Transverse colon (tissue), 4 donors: ENCODE results near the gene DGLUCY. TPM values are rescaled to one million over a fixed set of nuclear protein-coding genes. Genes with fewer than 3 reads are reported as not detected.

Experiments
- DNase-seq: peaks from one replicate; pipeline ENCODE4 v3.0.0-alpha.2; 2019
- H3K27ac ChIP-seq, 4 donors: fragments of 200-600 bp; sonication (generic); 2 replicates each; pipeline ENCODE4 v1.5.1; 2016 to 2018; ENCODE audit warnings: inconsistent platforms in 4 of 4
- H3K27me3 ChIP-seq: fragments of 200-600 bp; sonication (generic); 2 replicates; pipeline ENCODE4 v1.5.1; 2017; ENCODE audit warnings: inconsistent platforms
- H3K36me3 ChIP-seq, 4 donors: fragments of 200-600 bp; sonication (generic); 2 replicates each; pipeline ENCODE4 v1.5.1; 2017 to 2019; ENCODE audit warnings: inconsistent platforms in 4 of 4
- H3K4me1 ChIP-seq, 4 donors: fragments of 200-600 bp; sonication (generic); 2 replicates each; pipeline ENCODE4 v1.5.1; 2017 to 2020; ENCODE audit warnings: inconsistent platforms in 4 of 4
- H3K4me3 ChIP-seq, 4 donors: fragments of 200-600 bp; sonication (generic); 1 replicate in 1 of 4; 2 replicates in 3 of 4; pipeline versions ENCODE4 v1.5.1 to v1.6.1; 2017 to 2019; ENCODE audit warnings: inconsistent platforms in 4 of 4
- H3K9me3 ChIP-seq, 2 donors: fragments of 200-600 bp; sonication (generic); 2 replicates each; pipeline ENCODE4 v1.5.1; 2017 to 2019; ENCODE audit warnings: inconsistent platforms in 2 of 2
- CTCF ChIP-seq, 5 experiments: fragments of 200-600 bp in 3 of 5; fragments of 450-650 bp in 2 of 5; sonication (generic) in 3 of 5; IDR thresholded peaks; 1 replicate in 2 of 5; 2 replicates in 3 of 5; pipeline ENCODE4 v1.5.1; 2016 to 2017; ENCODE audit warnings: antibody characterized with exemption in 5 of 5, inconsistent platforms in 3 of 5, mild to moderate bottlenecking in 2 of 5, moderate library complexity in 1 of 5
- EP300 ChIP-seq: sonication (generic); formaldehyde crosslinking; IDR thresholded peaks from one replicate; pipeline ENCODE4 v1.6.1; 2017; ENCODE audit warnings: antibody characterized with exemption, low read depth
- POLR2A ChIP-seq: fragments of 450-650 bp; IDR thresholded peaks from one replicate; pipeline ENCODE4 v1.6.1; 2016; ENCODE audit warnings: antibody characterized with exemption, mild to moderate bottlenecking, moderate library complexity
- POLR2AphosphoS5 ChIP-seq, 3 donors: sonication (generic); formaldehyde crosslinking; IDR thresholded peaks; one replicate each; pipeline ENCODE4 v1.6.1; 2016; ENCODE audit warnings: antibody characterized with exemption in 3 of 3
- WGBS, 2 donors: methylation state at CpG; one replicate each; pipeline ENCODE4 v1.1.5; 2018; ENCODE audit warnings: low coverage in 1 of 2; 5-methylcytosine and 5-hydroxymethylcytosine counted together
- in situ Hi-C, 4 donors: fragments of 200-750 bp; cut with MboI; loops; one replicate each; pipeline versions ENCODE4 v1.15.0 to v1.15.1; 2017; ENCODE audit warnings: low sequenced_read_pairs in 3 of 4, low pct_ligation_motif_present in 1 of 4, low pct_unique_long_range_greater_than_20kb in 1 of 4
- intact Hi-C: fragments of 100-400 bp; cut with DNase I; formaldehyde crosslinking; loops from one replicate; pipeline ENCODE4 v1.15.1; 2023; ENCODE audit warnings: low total_unique reads
- total RNA-seq, 4 donors: library from RNA; depleted of rRNA; stranded (reverse); fragments of >200 nt; gene quantifications; one replicate each; pipeline ENCODE4 v1.1.0, GENCODE V29; 2016

Gene DGLUCY
- total RNA-seq, 4 donors from 2014 or later, result 62.1 to 229 (median 102) TPM

DNA sequence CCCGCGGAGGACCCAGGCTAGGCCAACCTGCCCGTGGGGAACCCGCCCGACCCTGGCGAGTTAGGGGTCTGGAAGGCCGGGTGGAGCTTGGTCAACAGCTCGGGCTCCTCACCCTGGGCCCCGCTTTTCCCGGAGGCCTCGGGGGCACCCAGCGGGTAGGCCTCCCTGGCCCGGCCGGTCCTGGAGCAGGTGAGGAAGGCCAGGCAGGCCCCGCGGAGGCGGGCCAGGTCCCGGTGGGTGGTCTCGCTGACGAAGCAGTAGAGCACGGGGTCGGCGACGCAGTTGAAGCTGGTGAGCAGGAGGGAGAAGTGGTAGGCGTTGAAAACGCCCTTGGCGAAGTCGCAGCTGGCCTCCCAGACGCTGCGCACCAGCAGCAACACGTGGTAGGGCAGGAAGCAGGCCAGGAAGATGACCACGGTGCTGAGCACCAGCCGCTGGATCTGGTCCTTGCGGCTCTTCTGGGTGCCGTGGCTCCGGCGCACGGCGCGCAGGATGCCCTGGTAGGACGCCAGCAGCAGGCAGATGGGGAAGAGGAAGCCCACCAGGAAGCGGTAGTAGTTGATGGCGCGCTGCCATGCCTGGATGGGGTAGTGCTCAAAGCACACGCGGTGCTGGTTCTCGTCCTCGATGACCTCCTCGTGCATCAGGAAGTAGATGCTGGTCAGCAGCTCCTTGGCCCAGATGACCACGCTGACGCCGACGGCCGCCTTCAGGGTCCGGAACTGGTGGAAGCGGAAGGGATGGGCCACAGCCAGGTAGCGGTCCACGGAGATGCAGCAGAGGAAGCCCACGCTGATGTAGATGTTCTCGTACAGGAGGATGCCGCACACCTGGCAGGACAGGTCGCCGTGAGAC, 120.3 kb downstream of the DGLUCY start:
- WGBS, 2 donors, result 90 to 100% methylated on average over 5 to 57 of the region's 63 CpGs
- in situ Hi-C loops, result no loop called here

DNA sequence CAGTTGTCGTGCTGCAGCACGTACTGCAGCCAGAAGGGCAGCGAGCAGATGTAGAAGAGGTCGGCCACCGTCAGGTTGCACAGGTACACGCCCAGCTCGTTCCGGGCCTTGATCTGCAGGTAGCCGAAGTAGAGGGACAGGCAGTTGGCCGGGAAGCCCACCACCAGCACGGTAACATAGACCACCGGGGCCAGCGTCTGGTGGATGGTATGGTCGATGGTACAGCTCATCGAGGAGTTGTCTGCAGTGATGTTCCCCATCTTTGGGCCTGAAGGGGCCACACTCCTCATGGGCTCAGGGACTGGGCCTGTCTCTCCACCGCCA, 120.9 kb downstream of the DGLUCY start:
- Histone ChIP-seq H3K36me3 (no peaks in the 10 kb centered on the region), H3K4me1 (peaks cover 0 to 9% (median 6%) of the 10 kb centered on the region in 4 donors), H3K9me3 (no peaks in the 10 kb centered on the region), H3K4me3 (no peak overlapping the region), H3K27me3 (no peaks in the 10 kb centered on the region), H3K27ac (no peak overlapping the region)
- TF ChIP-seq EP300 (no peak), POLR2AphosphoS5 (IDR thresholded peaks at IDR 0.05) (no peak), CTCF (IDR thresholded peaks at IDR 0.05) (no peak), POLR2A (no peak)
- in situ Hi-C loops (no loop called here), intact Hi-C loops (no loop called here)
- no peak for DNase-seq
- 98% methylated on average over 16 of the region's 16 CpGs; no CpG with 5 or more reads in 1 of the 2 donors for WGBS, 2 donors

More for the DNA sequence above, 120.3 kb downstream of the DGLUCY start:
- no peak for DNase-seq
- Histone ChIP-seq H3K36me3 (no peaks in the 10 kb centered on the region), H3K4me1 (peaks cover 0 to 9% (median 6%) of the 10 kb centered on the region in 4 donors), H3K27me3 (no peaks in the 10 kb centered on the region), H3K4me3 (no peak overlapping the region), H3K9me3 (no peaks in the 10 kb centered on the region), H3K27ac (no peak overlapping the region)
- intact Hi-C loops, result no loop called here
- TF ChIP-seq POLR2A (no peak), EP300 (no peak), POLR2AphosphoS5 (IDR thresholded peaks at IDR 0.05) (no peak), CTCF (IDR thresholded peaks at IDR 0.05) (no peak)

- intact Hi-C loops, result no loop called here
- H3K27ac ChIP-seq, result no peak overlapping the region
- WGBS, 2 donors, result 81 to 93% methylated on average over 3 to 7 of the region's 7 CpGs
- in situ Hi-C loops, result no loop called here
- no peak for TF ChIP-seq CTCF (IDR thresholded peaks at IDR 0.05)
- no peak for TF ChIP-seq POLR2AphosphoS5 (IDR thresholded peaks at IDR 0.05)
- TF ChIP-seq POLR2A, result no peak
- no peak for TF ChIP-seq EP300
- no peaks in the 10 kb centered on the region for H3K36me3 ChIP-seq
- no peak for DNase-seq
- no peaks in the 10 kb centered on the region for H3K27me3 ChIP-seq
- no peak overlapping the region for H3K4me3 ChIP-seq
- peaks cover 0 to 9% (median 6%) of the 10 kb centered on the region in 4 donors for H3K4me1 ChIP-seq
- no peaks in the 10 kb centered on the region for H3K9me3 ChIP-seq
Observed at GRCh38 chr14:91235841-91236240, 122.0 kb downstream of the DGLUCY start.

- H3K27me3 ChIP-seq, result no peaks in the 10 kb centered on the region
- peaks cover 0 to 3% (median under 1%) of the 10 kb centered on the region in 4 donors for H3K4me1 ChIP-seq
- H3K4me3 ChIP-seq, result no peak overlapping the region
- 80 to 86% methylated on average over 1 to 7 of the region's 7 CpGs for WGBS, 2 donors
- DNase-seq, result no peak
- TF ChIP-seq POLR2AphosphoS5 (IDR thresholded peaks at IDR 0.05), result no peak
- TF ChIP-seq EP300, result no peak
- no peak for TF ChIP-seq POLR2A
- no peak for TF ChIP-seq CTCF (IDR thresholded peaks at IDR 0.05)
- H3K27ac ChIP-seq, result no peak overlapping the region
- in situ Hi-C loops (no loop called here), intact Hi-C loops (no loop called here)
- H3K36me3 ChIP-seq, result no peaks in the 10 kb centered on the region
- no peaks in the 10 kb centered on the region for H3K9me3 ChIP-seq
Observed at GRCh38 chr14:91237219-91237618, 123.3 kb downstream of the DGLUCY start.
